GM19468 (cell line): ENCODE data around the gene ARMH1.
"Not testable (repeated sequence)": the region's sequence is repeated elsewhere in the genome, so short reads cannot be mapped to it uniquely, and the experiment has no call there.

Source experiments
- ATAC-seq: cut with Tn5 transposase; IDR thresholded peaks from one replicate; pipeline ENCODE4 v1.9.1; 2021; ENCODE audit warnings: mild to moderate bottlenecking, moderate library complexity, moderate number of reproducible peaks; ENCODE audit not compliant: unreplicated experiment; ENCODE audit errors: extremely low read depth

Gene ARMH1

DNA sequence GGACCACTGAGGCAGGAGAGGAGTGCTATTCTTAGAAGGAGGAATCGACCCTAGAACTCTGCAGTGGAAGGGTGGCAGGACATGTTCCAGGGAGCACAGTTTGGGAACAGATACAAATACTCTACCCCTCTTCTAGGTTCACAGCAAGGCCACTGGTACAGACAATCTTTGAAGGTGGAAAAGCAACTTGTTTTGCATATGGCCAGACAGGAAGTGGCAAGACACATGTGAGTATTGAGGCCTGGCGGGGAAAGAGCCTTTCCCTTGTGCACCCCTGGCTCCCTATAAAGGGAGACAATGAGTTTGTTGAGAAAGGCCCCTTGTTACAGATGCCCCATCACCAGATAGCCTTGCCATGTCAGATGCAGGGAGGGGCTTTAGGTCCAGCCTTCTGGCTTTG, 82.9 kb downstream of the ARMH1 start:
- ATAC-seq: no peak

DNA sequence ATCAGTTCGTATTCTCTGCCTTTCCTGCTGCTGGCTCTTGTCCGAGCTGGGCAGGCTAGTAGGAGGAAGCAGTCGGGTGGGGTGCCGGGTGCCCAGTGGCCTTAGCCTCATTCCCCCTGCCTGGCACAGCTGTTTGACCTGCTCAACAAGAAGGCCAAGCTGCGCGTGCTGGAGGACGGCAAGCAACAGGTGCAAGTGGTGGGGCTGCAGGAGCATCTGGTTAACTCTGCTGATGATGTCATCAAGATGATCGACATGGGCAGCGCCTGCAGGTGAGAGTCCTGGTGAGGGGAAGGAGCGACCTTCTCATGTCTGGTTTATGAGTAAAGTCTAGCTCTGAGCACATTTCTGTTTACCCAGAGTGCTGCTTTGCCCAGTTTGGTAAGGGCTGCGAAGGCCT, 84.6 kb downstream of the ARMH1 start:
- no peak for ATAC-seq

GRCh38 chr1:44760876-44761275, 86.4 kb downstream of the ARMH1 start:
- ATAC-seq: no peak

DNA sequence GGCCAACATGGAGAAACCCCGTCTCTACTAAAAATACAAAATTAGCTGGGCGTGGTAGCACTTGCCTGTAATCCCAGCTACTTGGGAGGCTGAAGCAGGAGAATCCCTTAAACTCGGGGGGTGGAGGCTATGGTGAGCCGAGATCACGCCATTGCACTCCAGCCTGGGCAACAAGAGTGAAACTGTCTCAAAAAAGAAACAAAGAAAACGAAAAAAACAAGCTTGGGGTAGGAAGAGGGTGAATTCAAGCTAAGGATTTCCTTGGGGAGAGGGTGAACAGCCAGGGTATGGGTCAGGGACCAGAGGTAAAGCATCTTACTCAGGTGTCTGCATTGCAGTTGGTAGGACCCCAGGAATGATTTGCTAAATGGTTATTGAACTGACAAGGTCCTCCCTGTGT, 91.9 kb downstream of the ARMH1 start:
- not testable (repeated sequence) for ATAC-seq
